Astrocyte (in vitro differentiated cells and primary cell): ENCODE measurements around the gene TNIK.

Experiments used
- CTCF ChIP-seq: IDR thresholded peaks from 2 replicates; pipeline ENCODE4 v1.5.1; 2011; ENCODE audit warnings: low read depth, mild to moderate bottlenecking, inconsistent platforms, low read length, moderate library complexity; ENCODE audit not compliant: insufficient read depth
- EZH2 ChIP-seq: IDR thresholded peaks from 2 replicates; pipeline ENCODE4 v1.6.1; 2012; ENCODE audit warnings: mild to moderate bottlenecking, low read length, inconsistent platforms; ENCODE audit not compliant: insufficient read depth

GRCh38 chr3:171157286-171157685, 302.9 kb downstream of the TNIK start:
- TF ChIP-seq CTCF = no peak
- no peak for TF ChIP-seq EZH2
